Kidney glomerular epithelial cell (primary cell): ENCODE data around the gene RAB29.
A peak's percentile ranks its signal among the peaks of the same experiment; 100 is the strongest.

Source experiments
- DNase-seq: peaks from one replicate; lab custom pipeline; 2025; lab: John Stamatoyannopoulos, UW

RAB29 gene

GRCh38 chr1:205794011-205794730, 18.9 kb upstream of the RAB29 start:
- DNase-seq: no peak

- DNase-seq: no peak
These were observed 17.8 kb upstream of the RAB29 start for GRCh38 chr1:205792961-205793673.

GRCh38 chr1:205792481-205792881, 17.2 kb upstream of the RAB29 start:
- no peak for DNase-seq

DNA sequence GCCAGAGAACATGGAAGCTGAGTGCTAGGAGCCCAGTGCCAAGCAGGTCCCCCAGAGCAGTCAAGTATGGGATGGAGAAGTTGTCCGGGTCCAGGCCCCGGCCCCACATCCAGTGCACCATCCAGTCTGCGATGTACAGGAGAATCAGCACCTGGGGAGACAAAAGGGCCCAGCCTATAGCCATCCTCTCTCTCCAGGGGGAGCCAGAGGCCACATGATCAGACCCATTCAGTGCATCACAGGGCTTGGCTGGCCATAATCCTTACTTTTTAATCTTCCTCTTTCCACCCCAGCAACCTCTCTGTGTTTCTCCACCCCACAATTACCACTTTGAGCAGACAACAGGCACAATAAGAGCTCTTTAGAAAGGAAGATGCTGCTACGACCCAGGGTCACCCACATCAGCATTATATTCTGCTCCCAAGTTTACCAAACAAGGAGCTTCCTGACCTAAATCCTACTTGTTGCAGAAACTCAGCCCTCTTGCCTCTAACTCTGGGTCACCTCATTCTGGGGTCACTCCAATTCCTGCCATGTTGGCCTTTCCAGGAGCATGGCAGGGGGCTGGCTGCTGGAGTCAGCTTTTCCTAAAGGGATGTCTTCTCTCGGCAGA, 16.4 kb upstream of the RAB29 start:
- DNase-seq: peak; percentile 25

GRCh38 chr1:205787287-205787916, 12.1 kb upstream of the RAB29 start:
- no peak for DNase-seq

- no peak for DNase-seq
These were observed 11.3 kb upstream of the RAB29 start for GRCh38 chr1:205786601-205787000.

- no peak for DNase-seq
These were observed 10.2 kb upstream of the RAB29 start for GRCh38 chr1:205785446-205785845.

GRCh38 chr1:205783904-205784303, 8.6 kb upstream of the RAB29 start:
- DNase-seq: peak; percentile 84

- no peak for DNase-seq
These were observed 8.1 kb upstream of the RAB29 start for GRCh38 chr1:205783433-205783795.

DNA sequence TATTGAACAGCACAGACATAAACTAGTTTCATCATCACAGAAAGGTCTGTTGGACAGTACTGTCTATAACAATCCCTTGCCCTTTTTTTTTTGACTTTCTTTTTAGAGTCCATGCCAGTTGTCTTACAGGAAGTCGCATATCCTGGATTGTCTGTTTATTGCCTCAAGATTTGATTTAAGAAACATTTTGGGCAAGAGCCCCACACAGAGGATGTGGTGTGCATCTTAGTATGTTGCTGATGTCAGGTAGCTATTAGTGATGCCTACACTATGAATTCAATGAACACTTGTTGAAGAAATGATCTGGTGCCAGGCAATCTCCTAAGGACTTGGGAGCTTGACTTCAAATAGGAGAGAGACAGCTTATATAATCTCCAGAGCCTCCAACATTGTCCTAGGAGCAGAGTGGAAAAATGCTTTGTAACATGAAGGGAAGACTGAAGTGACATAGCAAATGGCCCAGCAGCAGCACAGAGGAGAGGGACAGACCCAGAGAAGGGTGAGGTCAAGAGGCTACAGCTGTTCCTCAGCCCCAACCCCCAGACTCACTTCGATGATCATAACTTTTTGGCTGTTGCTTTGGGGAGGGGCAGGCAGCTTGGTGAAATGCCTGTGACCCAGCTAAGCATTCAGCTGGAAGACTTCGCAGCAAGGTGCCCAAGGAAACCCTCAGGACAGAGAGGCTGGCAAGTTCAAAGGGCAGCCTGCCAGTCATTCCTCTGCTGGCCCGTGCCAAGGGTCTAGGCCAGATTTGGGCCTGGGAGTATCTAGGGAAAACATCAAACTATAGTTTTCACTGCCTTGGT, 7.5 kb upstream of the RAB29 start:
- no peak for DNase-seq

DNA sequence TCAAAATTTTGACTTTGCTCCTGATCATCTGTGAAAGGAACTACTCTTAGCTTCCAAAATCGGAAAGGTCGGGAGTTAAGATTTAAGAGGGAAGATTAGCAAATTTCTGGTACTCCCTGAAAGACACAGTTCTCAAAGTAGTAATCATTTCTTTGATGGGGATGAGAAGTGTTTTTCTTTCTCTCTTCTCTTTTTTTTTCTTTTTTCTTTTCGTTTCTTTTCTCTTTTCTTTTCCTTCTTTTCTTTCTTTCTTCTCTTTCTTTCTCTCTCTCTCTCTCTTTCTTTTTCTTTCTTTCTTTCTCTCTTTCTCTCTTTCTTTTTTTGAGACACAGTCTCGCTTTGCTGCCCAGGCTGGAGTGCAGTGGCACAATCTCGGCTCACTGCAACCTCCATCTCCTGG, 5.1 kb upstream of the RAB29 start:
- DNase-seq: no peak

DNA sequence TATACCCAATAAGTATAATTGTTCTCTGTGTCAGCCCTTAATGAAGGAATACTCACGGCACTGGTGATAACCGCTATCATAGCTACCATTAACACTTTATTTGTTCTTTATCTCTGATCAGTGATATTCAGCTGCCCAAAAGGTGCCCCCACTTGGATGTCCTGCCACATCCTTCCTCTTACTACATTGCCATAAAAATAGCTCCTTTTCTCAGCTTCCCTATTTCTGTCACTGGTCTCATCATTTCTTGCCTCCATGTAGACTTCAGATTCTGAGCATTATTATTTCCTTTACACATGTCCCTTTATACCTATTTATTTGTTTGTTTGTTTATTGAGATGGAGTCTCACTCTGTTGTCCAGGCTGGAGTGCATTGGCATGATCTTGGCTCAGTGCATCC, 2.7 kb upstream of the RAB29 start:
- no peak for DNase-seq

DNA sequence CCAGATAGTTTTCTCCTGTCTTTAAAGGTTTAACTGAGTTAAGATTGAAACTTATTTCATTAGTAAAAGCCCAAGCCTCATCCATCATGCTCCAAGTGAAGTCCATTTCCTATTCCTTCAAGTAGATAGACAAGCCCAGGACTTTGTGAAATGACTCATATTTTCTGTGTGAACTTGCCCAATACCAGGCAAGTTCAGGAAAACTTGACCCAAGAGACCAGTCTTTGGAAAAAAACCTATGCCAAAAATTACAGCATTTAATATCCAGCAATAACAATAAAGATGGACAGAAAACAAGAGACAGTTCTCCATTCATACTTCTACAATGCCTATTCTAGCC, 405 bp upstream of the RAB29 start:
- peak; percentile 39 for DNase-seq

DNA sequence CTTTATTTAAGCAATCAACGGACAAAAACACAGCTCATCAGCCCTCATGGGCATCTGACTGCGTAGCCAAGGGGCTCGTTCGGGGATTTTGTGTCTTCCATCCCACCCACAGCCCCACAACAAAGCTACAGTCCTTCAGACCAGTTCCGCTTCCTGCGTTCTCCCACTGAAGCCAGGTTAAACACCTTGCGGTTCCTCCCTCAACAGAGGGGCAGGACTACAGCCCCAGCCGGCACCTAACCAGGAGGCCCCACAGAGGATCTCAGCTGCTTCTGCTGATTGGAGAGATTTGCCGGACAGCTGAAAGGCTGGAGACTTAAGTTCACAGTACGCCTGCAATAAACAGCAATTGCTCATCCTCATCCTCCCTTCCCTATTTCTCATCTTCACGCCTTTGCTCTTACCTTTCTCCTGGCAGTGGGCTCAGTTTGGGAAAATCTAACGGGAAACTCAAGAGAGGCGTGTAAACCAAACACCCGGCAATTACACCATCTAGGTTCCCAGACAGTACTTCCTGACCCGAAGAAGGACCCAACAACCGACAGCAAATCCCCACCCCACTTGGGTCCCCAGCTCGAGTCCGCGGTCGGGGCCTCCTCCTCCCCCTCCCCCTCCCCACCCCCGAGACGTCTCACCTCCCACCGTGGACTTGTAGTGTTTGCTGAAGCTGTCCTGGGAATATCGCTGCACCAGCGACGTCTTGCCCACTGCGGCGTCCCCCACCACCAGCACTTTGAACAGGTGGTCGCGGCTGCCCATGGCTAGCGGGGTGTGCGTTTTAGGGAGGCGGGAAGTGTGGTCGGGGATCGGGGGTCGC, 876 bp downstream of the RAB29 start:
- DNase-seq: no peak

DNA sequence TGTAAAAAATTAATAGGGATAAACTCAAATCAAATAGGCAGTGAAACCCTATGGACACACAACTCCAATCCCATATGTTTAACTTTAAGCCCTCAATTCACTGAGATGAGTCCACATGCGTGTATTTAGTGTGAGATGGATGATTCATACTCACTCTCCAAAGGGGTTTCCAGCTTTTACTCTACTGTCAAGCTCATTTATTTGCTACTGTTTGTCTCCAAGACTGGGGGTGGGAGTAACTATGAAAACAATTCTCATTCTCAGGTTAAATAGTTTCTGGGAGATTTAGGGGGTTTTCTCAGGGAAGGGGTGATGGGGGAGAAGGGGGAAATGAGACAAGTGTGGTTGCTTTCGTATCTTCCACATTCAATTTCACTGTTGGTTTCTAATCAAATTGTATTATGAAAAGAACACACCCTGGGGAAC, 2.7 kb downstream of the RAB29 start:
- DNase-seq: no peak

DNA sequence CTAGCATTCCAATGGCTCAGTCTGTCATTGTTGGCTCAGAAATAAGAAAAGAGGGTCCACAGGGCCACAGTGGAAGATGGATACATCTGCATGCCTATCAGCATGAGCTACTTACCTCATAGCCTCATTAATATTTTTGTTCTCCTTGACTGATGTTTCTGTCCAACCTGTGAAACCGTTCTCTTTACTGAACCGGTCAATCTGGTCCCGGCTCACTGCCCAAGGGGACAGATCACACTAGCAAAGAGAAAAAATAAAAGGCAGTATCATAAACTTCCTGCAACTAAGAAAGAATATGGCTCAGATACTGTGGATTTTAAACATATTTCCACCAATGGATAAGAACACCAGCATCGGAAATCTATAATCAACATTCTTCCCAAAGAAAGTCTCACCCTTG, 4.7 kb downstream of the RAB29 start:
- no peak for DNase-seq

DNA sequence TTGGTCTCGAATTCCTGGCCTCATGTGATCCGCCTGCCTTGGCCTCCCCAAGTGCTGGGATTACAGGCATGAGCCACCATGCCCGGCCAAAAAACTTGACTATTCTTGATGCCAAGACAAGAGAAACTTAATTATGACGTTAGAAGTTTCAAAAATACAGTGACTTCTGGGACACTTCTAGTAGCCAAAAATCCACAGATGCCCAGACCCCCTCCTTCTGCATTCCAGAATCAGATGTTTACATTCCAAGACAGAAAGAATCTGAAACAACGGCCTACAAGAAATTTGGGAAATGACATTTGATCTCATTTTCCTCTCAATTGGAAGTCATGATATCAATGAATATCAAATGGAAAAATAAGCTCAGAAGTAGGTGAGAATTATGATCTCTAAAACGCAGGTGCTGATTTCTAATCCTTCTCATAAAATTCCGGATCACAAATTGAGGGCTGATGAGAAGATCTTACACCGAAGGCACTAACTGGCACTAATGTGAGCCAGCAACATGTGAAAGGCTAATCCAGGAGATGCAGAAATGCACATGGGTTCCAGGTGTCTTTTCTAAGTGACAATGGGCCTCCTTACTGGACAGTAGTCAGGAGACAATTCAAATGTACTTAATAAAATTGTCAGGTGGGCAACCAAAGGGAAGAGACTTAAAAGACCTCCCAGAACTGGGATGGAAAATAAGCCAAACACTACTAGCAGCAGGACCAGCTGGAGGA, 5.5 kb downstream of the RAB29 start:
- DNase-seq: no peak

GRCh38 chr1:205767248-205767647, 8.0 kb downstream of the RAB29 start:
- no peak for DNase-seq

DNA sequence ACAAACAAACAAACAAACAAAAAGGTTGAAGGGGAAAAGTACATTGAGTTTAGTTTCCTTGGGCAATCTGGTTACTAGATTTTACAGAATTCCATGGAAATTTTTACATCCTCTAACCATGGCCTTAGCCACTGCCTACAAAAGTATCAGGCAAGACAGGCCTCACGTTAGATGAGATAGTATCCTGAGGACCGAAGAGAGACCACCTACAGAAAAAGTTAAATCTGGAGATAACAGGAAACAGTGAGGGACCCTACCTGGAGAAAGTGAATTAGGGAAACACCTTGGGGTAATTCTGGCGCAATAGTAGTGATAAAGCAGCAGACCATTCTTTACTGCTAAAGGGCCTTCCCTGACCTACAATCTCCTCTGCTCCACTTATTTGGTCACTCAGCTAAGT, 8.7 kb downstream of the RAB29 start:
- no peak for DNase-seq

- peak; percentile 50 for DNase-seq
These were observed 9.2 kb downstream of the RAB29 start for GRCh38 chr1:205766038-205766437.

GRCh38 chr1:205764578-205764977, 10.7 kb downstream of the RAB29 start:
- no peak for DNase-seq
